Neural cell (in vitro differentiated cells): ENCODE measurements around the gene YPEL2.

Source experiments
- EP300 ChIP-seq: fragments of 450-650 bp; conservative IDR thresholded peaks from 2 replicates; pipeline ENCODE4 v1.6.1; 2014; ENCODE audit warnings: antibody characterized with exemption, mild to moderate bottlenecking, moderate library complexity; ENCODE audit not compliant: poor library complexity, severe bottlenecking
- EZH2 ChIP-seq: fragments of 200-600, 300-800 bp; shearing (Covaris generic), sonication (generic); IDR thresholded peaks from 2 replicates; pipeline ENCODE4 v1.6.1; 2014; ENCODE audit warnings: antibody characterized with exemption, low read length, borderline replicate concordance, mild to moderate bottlenecking; ENCODE audit not compliant: insufficient read depth, poor library complexity, severe bottlenecking
- MXI1 ChIP-seq: fragments of 450-650 bp; conservative IDR thresholded peaks from 2 replicates; pipeline ENCODE4 v1.6.1; 2014; ENCODE audit warnings: antibody characterized with exemption, mild to moderate bottlenecking; ENCODE audit not compliant: poor library complexity, severe bottlenecking
- POLR2AphosphoS5 ChIP-seq: IDR thresholded peaks from 2 replicates; pipeline ENCODE4 v1.6.1; 2012
- RAD21 ChIP-seq: fragments of 450-650 bp; conservative IDR thresholded peaks from 2 replicates; pipeline ENCODE4 v1.6.1; 2014; ENCODE audit warnings: antibody characterized with exemption, mild to moderate bottlenecking, moderate library complexity
- REST ChIP-seq: IDR thresholded peaks from 2 replicates; pipeline ENCODE4 v1.6.1; 2012; ENCODE audit warnings: borderline replicate concordance
- SMC3 ChIP-seq: fragments of 450-650 bp; conservative IDR thresholded peaks from 2 replicates; pipeline ENCODE4 v1.6.1; 2014; ENCODE audit warnings: antibody characterized with exemption, mild to moderate bottlenecking, moderate library complexity; ENCODE audit not compliant: poor library complexity
- TAF1 ChIP-seq: IDR thresholded peaks from 2 replicates; pipeline ENCODE4 v1.6.1; 2012; ENCODE audit warnings: low read depth
- TF ChIP-seq, protein P1 (sequence below): fragments of 450-650 bp; IDR thresholded peaks from 2 replicates; pipeline ENCODE4 v1.5.1; 2014; ENCODE audit warnings: antibody characterized with exemption, mild to moderate bottlenecking, moderate library complexity; ENCODE audit not compliant: poor library complexity, severe bottlenecking

GRCh38 chr17:59333836-59334235 lies 2.4 kb downstream of the YPEL2 start:
- TF ChIP-seq, protein P1, sequence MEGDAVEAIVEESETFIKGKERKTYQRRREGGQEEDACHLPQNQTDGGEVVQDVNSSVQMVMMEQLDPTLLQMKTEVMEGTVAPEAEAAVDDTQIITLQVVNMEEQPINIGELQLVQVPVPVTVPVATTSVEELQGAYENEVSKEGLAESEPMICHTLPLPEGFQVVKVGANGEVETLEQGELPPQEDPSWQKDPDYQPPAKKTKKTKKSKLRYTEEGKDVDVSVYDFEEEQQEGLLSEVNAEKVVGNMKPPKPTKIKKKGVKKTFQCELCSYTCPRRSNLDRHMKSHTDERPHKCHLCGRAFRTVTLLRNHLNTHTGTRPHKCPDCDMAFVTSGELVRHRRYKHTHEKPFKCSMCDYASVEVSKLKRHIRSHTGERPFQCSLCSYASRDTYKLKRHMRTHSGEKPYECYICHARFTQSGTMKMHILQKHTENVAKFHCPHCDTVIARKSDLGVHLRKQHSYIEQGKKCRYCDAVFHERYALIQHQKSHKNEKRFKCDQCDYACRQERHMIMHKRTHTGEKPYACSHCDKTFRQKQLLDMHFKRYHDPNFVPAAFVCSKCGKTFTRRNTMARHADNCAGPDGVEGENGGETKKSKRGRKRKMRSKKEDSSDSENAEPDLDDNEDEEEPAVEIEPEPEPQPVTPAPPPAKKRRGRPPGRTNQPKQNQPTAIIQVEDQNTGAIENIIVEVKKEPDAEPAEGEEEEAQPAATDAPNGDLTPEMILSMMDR: no peak
- TF ChIP-seq EZH2 (no peak), MXI1 (no peak), EP300 (no peak), SMC3 (no peak), RAD21 (no peak), POLR2AphosphoS5 (no peak), REST (no peak), TAF1 (no peak)
